HG02884 (cell line): ENCODE data around the gene ELANE.

Source experiments
- ATAC-seq: cut with Tn5 transposase; IDR thresholded peaks from one replicate; pipeline ENCODE4 v1.9.1; 2021; ENCODE audit warnings: mild to moderate bottlenecking, moderate library complexity; ENCODE audit not compliant: unreplicated experiment

ELANE gene

GRCh38 chr19:858868-859843 lies 7.1 kb downstream of the ELANE start, which contains the start of gene CFD:
TSS of gene CFD (plus strand) at chr19:859664. CDS start at chr19:859690, 26 bp downstream.
- no peak for ATAC-seq

- no peak for ATAC-seq
These were observed 9.1 kb downstream of the ELANE start for GRCh38 chr19:861141-861755.

- no peak for ATAC-seq
These were observed 9.9 kb downstream of the ELANE start for GRCh38 chr19:861756-862580.

GRCh38 chr19:862581-863314 lies 10.6 kb downstream of the ELANE start:
- no peak for ATAC-seq

- ATAC-seq = no peak
These were observed 11.2 kb downstream of the ELANE start for GRCh38 chr19:863315-863620.

GRCh38 chr19:866769-867300 lies 14.7 kb downstream of the ELANE start:
- no peak for ATAC-seq

GRCh38 chr19:867301-867793 lies 15.2 kb downstream of the ELANE start:
- no peak for ATAC-seq

GRCh38 chr19:867855-868457 lies 15.9 kb downstream of the ELANE start:
- ATAC-seq = no peak

- no peak for ATAC-seq
These were observed 16.5 kb downstream of the ELANE start for GRCh38 chr19:868458-869244.

GRCh38 chr19:869245-870177 lies 17.4 kb downstream of the ELANE start:
- ATAC-seq = no peak

- no peak for ATAC-seq
These were observed 18.2 kb downstream of the ELANE start for GRCh38 chr19:870314-870713.

GRCh38 chr19:870963-871401 lies 18.9 kb downstream of the ELANE start:
- no peak for ATAC-seq

- ATAC-seq = no peak
These were observed 19.6 kb downstream of the ELANE start for GRCh38 chr19:871446-872265.

- ATAC-seq = no peak
These were observed 20.3 kb downstream of the ELANE start for GRCh38 chr19:872266-872951.

GRCh38 chr19:873084-873483 lies 21.0 kb downstream of the ELANE start:
- no peak for ATAC-seq

- no peak for ATAC-seq
These were observed 21.5 kb downstream of the ELANE start for GRCh38 chr19:873561-874041.
